Measurements from ENCODE around the gene PLCG1.
"Not testable (repeated sequence)": the region's sequence is repeated elsewhere in the genome, so short reads cannot be mapped to it uniquely, and the experiment has no call there.

Gene PLCG1

GRCh38 chr20:41136680-41137613, at the start of gene PLCG1:
Gene PLCG1 (plus strand): TSS chr20:41137543. CDS start chr20:41137642, 99 bp downstream.
- DNase-seq: peak; percentile 48 to 95 (median 86)

- no peak for DNase-seq
Measured at GRCh38 chr20:41087777-41088176, 49.6 kb upstream of the PLCG1 start.

GRCh38 chr20:41089555-41089954, 47.8 kb upstream of the PLCG1 start:
- DNase-seq: no peak

GRCh38 chr20:41091927-41092326, 45.4 kb upstream of the PLCG1 start:
- no peak for DNase-seq

- no peak for DNase-seq
Measured at GRCh38 chr20:41094353-41095055, 42.8 kb upstream of the PLCG1 start.

- peak in 28 of 51 donors; percentile 1 to 58 (median 14) for DNase-seq
Measured at GRCh38 chr20:41095110-41095969, 42.0 kb upstream of the PLCG1 start.

- no peak for DNase-seq
Measured at GRCh38 chr20:41098703-41099250, 38.6 kb upstream of the PLCG1 start.

- DNase-seq: no peak
Measured at GRCh38 chr20:41100001-41100480, 37.3 kb upstream of the PLCG1 start.

- DNase-seq: no peak
Measured at GRCh38 chr20:41101660-41102059, 35.7 kb upstream of the PLCG1 start.

- DNase-seq: no peak
Measured at GRCh38 chr20:41108531-41108930, 28.8 kb upstream of the PLCG1 start.

- DNase-seq: no peak
Measured at GRCh38 chr20:41110012-41110411, 27.3 kb upstream of the PLCG1 start.

GRCh38 chr20:41110930-41111577, 26.3 kb upstream of the PLCG1 start:
- no peak for DNase-seq

- no peak for DNase-seq
Measured at GRCh38 chr20:41111578-41111951, 25.8 kb upstream of the PLCG1 start.

GRCh38 chr20:41116282-41116956, 20.9 kb upstream of the PLCG1 start:
- DNase-seq: no peak

- not testable (repeated sequence) for DNase-seq
Measured at GRCh38 chr20:41118159-41118558, 19.2 kb upstream of the PLCG1 start.

- DNase-seq: no peak
Measured at GRCh38 chr20:41118632-41119031, 18.7 kb upstream of the PLCG1 start.

- peak in 29 of 51 donors; percentile 14 to 83 (median 29) for DNase-seq
Measured at GRCh38 chr20:41119614-41120561, 17.5 kb upstream of the PLCG1 start.

GRCh38 chr20:41121399-41121798, 15.9 kb upstream of the PLCG1 start:
- no peak for DNase-seq

GRCh38 chr20:41123631-41124030, 13.7 kb upstream of the PLCG1 start:
- DNase-seq: no peak

Measured in hypothalamus (tissue), 51 donors.